Esophagus muscularis mucosa (tissue), 4 donors: ENCODE data around the gene SEPHS1. TPM values are rescaled to one million over a fixed set of nuclear protein-coding genes. Genes with fewer than 3 reads are reported as not detected.

Experiments
- DNase-seq: peaks from one replicate; pipeline ENCODE4 v3.0.0-alpha.2; 2017; ENCODE audit errors: extremely low spot score
- H3K27ac ChIP-seq, 4 donors: fragments of 200-600 bp; sonication (generic); replicated peaks in 1 of 4; 1 replicate in 3 of 4; 2 replicates in 1 of 4; pipeline ENCODE4 v1.5.1; 2016 to 2019; ENCODE audit warnings: mild to moderate bottlenecking in 1 of 4
- H3K27me3 ChIP-seq, 4 donors: fragments of 200-600 bp; sonication (generic); one replicate each; pipeline versions ENCODE4 v1.5.1 to v1.6.0; 2016 to 2019
- H3K36me3 ChIP-seq, 4 donors: fragments of 200-600 bp; sonication (generic); one replicate each; pipeline ENCODE4 v1.5.1; 2016 to 2019
- H3K4me1 ChIP-seq, 4 donors: fragments of 200-600 bp; sonication (generic); one replicate each; pipeline ENCODE4 v1.5.1; 2016 to 2019
- H3K4me3 ChIP-seq, 4 donors: fragments of 200-600 bp; sonication (generic); 1 replicate in 2 of 4; 2 replicates in 2 of 4; pipeline ENCODE4 v1.5.1; 2016 to 2019; ENCODE audit warnings: mild to moderate bottlenecking in 4 of 4, moderate library complexity in 1 of 4
- H3K9me3 ChIP-seq, 4 donors: fragments of 200-600 bp; sonication (generic); 1 replicate in 3 of 4; 2 replicates in 1 of 4; pipeline ENCODE4 v1.5.1; 2016 to 2019
- CTCF ChIP-seq, 3 experiments: fragments of 200-600 bp in 2 of 3; fragments of 450-650 bp in 1 of 3; sonication (generic) in 2 of 3; IDR thresholded peaks; one replicate each; pipeline ENCODE4 v1.5.1; 2017 to 2019; ENCODE audit warnings: antibody characterized with exemption in 3 of 3, mild to moderate bottlenecking in 2 of 3, moderate library complexity in 1 of 3
- EP300 ChIP-seq: sonication (generic); formaldehyde crosslinking; IDR thresholded peaks from one replicate; pipeline ENCODE4 v1.6.1; 2017; ENCODE audit warnings: antibody characterized with exemption
- POLR2A ChIP-seq: fragments of 450-650 bp; IDR thresholded peaks from one replicate; pipeline ENCODE4 v1.6.1; 2017; ENCODE audit warnings: antibody characterized with exemption, moderate library complexity, mild to moderate bottlenecking, low read depth
- POLR2AphosphoS5 ChIP-seq, 2 donors: sonication (generic); formaldehyde crosslinking; IDR thresholded peaks; one replicate each; pipeline ENCODE4 v1.6.1; 2017; ENCODE audit warnings: antibody characterized with exemption in 2 of 2
- WGBS: methylation state at CpG from one replicate; pipeline ENCODE4 v1.1.5; 2018; 5-methylcytosine and 5-hydroxymethylcytosine counted together
- intact Hi-C: fragments of 100-400 bp; cut with DNase I; formaldehyde crosslinking; loops from one replicate; pipeline ENCODE4 v1.15.1; 2023
- total RNA-seq, 4 donors: library from RNA; depleted of rRNA; stranded (reverse); fragments of >200 nt; gene quantifications; one replicate each; pipeline versions ENCODE4 v1.1.0 to v1.2.1, GENCODE V29; 2016

The SEPHS1 gene
- total RNA-seq, 4 donors from 2014 or later, result 37.0 to 53.1 (median 46.0) TPM

GRCh38 chr10:13298748-13299436 is 49.2 kb downstream of the SEPHS1 start:
- Histone ChIP-seq H3K9me3 (no peaks in the 10 kb centered on the region), H3K4me3 (peak overlapping the region; percentile 66 to 96 (median 88)), H3K4me1 (peaks cover 22 to 44% (median 39%) of the 10 kb centered on the region in 4 donors), H3K27me3 (peaks cover 0 to 5% (median 0%) of the 10 kb centered on the region in 4 donors), H3K27ac (peak overlapping the region; percentile 95 to 100 (median 98)), H3K36me3 (peaks cover 13 to 16% (median 14%) of the 10 kb centered on the region in 4 donors)
- no peak for DNase-seq
- 35% methylated on average over 20 of the region's 20 CpGs for WGBS
- intact Hi-C loops, result no loop called here
- no peak for TF ChIP-seq EP300

- no peak overlapping the region for H3K4me3 ChIP-seq
- no peak for DNase-seq
- no peak overlapping the region for H3K27ac ChIP-seq
- 96% methylated on average over 10 of the region's 10 CpGs for WGBS
- no peak for TF ChIP-seq EP300
- no peak for TF ChIP-seq POLR2AphosphoS5 (IDR thresholded peaks at IDR 0.05)
- no peaks in the 10 kb centered on the region for H3K9me3 ChIP-seq
- intact Hi-C loops, result no loop called here
- peaks cover 29 to 40% (median 35%) of the 10 kb centered on the region in 4 donors for H3K36me3 ChIP-seq
- H3K4me1 ChIP-seq, result peaks cover 19 to 33% (median 30%) of the 10 kb centered on the region in 4 donors
- peaks cover 0 to 5% (median 0%) of the 10 kb centered on the region in 4 donors for H3K27me3 ChIP-seq
Observed at GRCh38 chr10:13296476-13296875, 51.6 kb downstream of the SEPHS1 start.

- H3K4me1 ChIP-seq, result peaks cover 7 to 19% (median 16%) of the 10 kb centered on the region in 4 donors
- intact Hi-C loops, result no loop called here
- H3K27me3 ChIP-seq, result peaks cover 0 to 1% (median 0%) of the 10 kb centered on the region in 4 donors
- peaks cover 29 to 55% (median 46%) of the 10 kb centered on the region in 4 donors for H3K36me3 ChIP-seq
- H3K9me3 ChIP-seq, result no peaks in the 10 kb centered on the region
- no peak overlapping the region for H3K27ac ChIP-seq
- TF ChIP-seq CTCF (IDR thresholded peaks at IDR 0.05), result no peak
- TF ChIP-seq POLR2A, result no peak
- no peak for TF ChIP-seq POLR2AphosphoS5 (IDR thresholded peaks at IDR 0.05)
- no peak for TF ChIP-seq EP300
- DNase-seq, result no peak
- no peak overlapping the region for H3K4me3 ChIP-seq
- WGBS, result 98% methylated on average over 2 of the region's 2 CpGs
Observed at GRCh38 chr10:13294784-13295183, 53.3 kb downstream of the SEPHS1 start.

- peaks cover 42 to 79% (median 68%) of the 10 kb centered on the region in 4 donors for H3K36me3 ChIP-seq
- H3K27me3 ChIP-seq, result no peaks in the 10 kb centered on the region
- TF ChIP-seq POLR2A (no peak), CTCF (IDR thresholded peaks at IDR 0.05) (no peak), POLR2AphosphoS5 (IDR thresholded peaks at IDR 0.05) (no peak), EP300 (no peak)
- no peak overlapping the region for H3K27ac ChIP-seq
- H3K4me3 ChIP-seq, result no peak overlapping the region
- WGBS, result 93% methylated on average over 19 of the region's 19 CpGs
- peaks cover 0 to under 1% (median 0%) of the 10 kb centered on the region in 4 donors for H3K4me1 ChIP-seq
- intact Hi-C loops, result no loop called here
- no peak for DNase-seq
- no peaks in the 10 kb centered on the region for H3K9me3 ChIP-seq
Observed at GRCh38 chr10:13291821-13292773, 56.0 kb downstream of the SEPHS1 start.

GRCh38 chr10:13291061-13291460 is 57.0 kb downstream of the SEPHS1 start:
- H3K27me3 ChIP-seq, result no peaks in the 10 kb centered on the region
- TF ChIP-seq POLR2A (no peak), CTCF (IDR thresholded peaks at IDR 0.05) (no peak), POLR2AphosphoS5 (IDR thresholded peaks at IDR 0.05) (no peak), EP300 (no peak)
- no peaks in the 10 kb centered on the region for H3K4me1 ChIP-seq
- WGBS, result 91% methylated on average over 4 of the region's 4 CpGs
- H3K27ac ChIP-seq, result no peak overlapping the region
- no peaks in the 10 kb centered on the region for H3K9me3 ChIP-seq
- no peak overlapping the region for H3K4me3 ChIP-seq
- no peak for DNase-seq
- intact Hi-C loops, result no loop called here
- H3K36me3 ChIP-seq, result peaks cover 42 to 90% (median 76%) of the 10 kb centered on the region in 4 donors
